ENCODE data around the gene LZTR1.

Gene LZTR1

GRCh38 chr22:21015466-21016006, 33.4 kb downstream of the LZTR1 start:
- DNase-seq (ENCODE audit: low read depth in 2 of 2) = no peak

- DNase-seq (ENCODE audit: low read depth in 2 of 2) = no peak
Measured at GRCh38 chr22:21016644-21017420, 34.7 kb downstream of the LZTR1 start.

- DNase-seq (ENCODE audit: low read depth in 2 of 2) = no peak
Measured at GRCh38 chr22:21018314-21018713, 36.2 kb downstream of the LZTR1 start.

GRCh38 chr22:21020802-21021429, 38.8 kb downstream of the LZTR1 start:
- DNase-seq (ENCODE audit: low read depth in 2 of 2) = no peak

GRCh38 chr22:21022507-21022906, 40.4 kb downstream of the LZTR1 start:
- DNase-seq (ENCODE audit: low read depth in 2 of 2) = no peak

GRCh38 chr22:21022955-21023614, 41.0 kb downstream of the LZTR1 start:
- DNase-seq (ENCODE audit: low read depth in 2 of 2) = no peak

GRCh38 chr22:21025266-21025665, 43.2 kb downstream of the LZTR1 start:
- no peak for DNase-seq (ENCODE audit: low read depth in 2 of 2)

GRCh38 chr22:21025763-21026755, 44.0 kb downstream of the LZTR1 start:
- DNase-seq (ENCODE audit: low read depth in 2 of 2) = no peak

GRCh38 chr22:21026783-21027692, 44.9 kb downstream of the LZTR1 start:
- DNase-seq (ENCODE audit: low read depth in 2 of 2) = no peak

- DNase-seq (ENCODE audit: low read depth in 2 of 2) = no peak
Measured at GRCh38 chr22:21028277-21029251, 46.5 kb downstream of the LZTR1 start.

- DNase-seq (ENCODE audit: low read depth in 2 of 2) = no peak
Measured at GRCh38 chr22:21029486-21030025, 47.5 kb downstream of the LZTR1 start.

- no peak for DNase-seq (ENCODE audit: low read depth in 2 of 2)
Measured at GRCh38 chr22:21030032-21030431, 47.9 kb downstream of the LZTR1 start.

GRCh38 chr22:21030621-21031544, 48.8 kb downstream of the LZTR1 start:
- DNase-seq (ENCODE audit: low read depth in 2 of 2) = no peak

GRCh38 chr22:21031545-21032036, 49.5 kb downstream of the LZTR1 start:
- DNase-seq (ENCODE audit: low read depth in 2 of 2) = no peak

GRCh38 chr22:21032037-21032867, 50.2 kb downstream of the LZTR1 start, which contains the start of gene SLC7A4:
Gene SLC7A4, minus strand, starts transcription at chr22:21032561. Its CDS starts 749 bp downstream, at chr22:21031812.
- DNase-seq (ENCODE audit: low read depth in 2 of 2) = no peak

GRCh38 chr22:21032868-21033688, 51.0 kb downstream of the LZTR1 start:
- DNase-seq (ENCODE audit: low read depth in 2 of 2) = no peak
